RKO (cell line): ENCODE results near the gene ZDHHC16.

ENCODE experiments used
- DNase-seq: peaks from one replicate; pipeline ENCODE4 v3.0.0-alpha.2; 2016; ENCODE audit warnings: low spot score

Gene ZDHHC16

DNA sequence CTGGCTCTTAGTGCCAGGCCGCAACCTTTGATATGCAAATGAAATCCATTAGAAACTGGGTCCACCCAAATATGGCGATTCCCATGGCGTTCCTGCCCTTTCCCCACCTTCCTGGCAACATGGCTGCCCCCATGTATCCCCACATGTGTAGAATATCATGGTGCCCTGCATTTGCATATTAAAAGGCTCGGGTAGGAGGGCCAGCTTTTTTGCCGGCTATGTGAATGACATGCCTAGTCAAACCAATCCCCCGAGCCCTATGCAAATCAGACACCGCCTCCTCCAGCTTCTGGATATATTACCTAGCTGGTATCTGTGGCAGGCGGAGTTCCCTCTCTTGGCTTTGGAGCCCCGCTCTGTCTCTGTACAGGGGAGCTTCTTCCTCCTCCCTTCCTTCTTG is 34.0 kb downstream of the ZDHHC16 start:
- DNase-seq = no peak

DNA sequence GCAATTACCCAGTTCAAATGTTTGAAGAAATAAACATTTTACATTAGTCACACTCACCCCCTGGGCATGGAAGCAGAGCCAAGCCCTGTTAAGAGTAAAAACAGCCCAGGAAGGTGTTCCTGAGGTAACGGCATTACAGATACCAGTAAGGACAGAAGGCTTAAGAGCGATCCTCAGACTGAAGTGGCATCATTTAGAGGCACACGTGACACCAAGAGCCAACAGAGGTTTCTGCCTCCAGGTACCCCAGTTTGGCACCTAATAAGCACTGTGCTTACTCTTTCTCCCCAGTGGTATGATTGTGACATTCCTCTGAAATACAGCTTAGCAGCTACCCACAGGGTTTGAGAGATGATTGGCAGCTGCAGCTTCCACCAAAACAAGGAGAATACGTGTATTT is 35.1 kb downstream of the ZDHHC16 start:
- no peak for DNase-seq

GRCh38 chr10:97482381-97482780 is 36.4 kb downstream of the ZDHHC16 start:
- DNase-seq = no peak

GRCh38 chr10:97483506-97483905 is 37.5 kb downstream of the ZDHHC16 start:
- DNase-seq = no peak

GRCh38 chr10:97483921-97484320 is 37.9 kb downstream of the ZDHHC16 start:
- DNase-seq = no peak

- no peak for DNase-seq
Observed at GRCh38 chr10:97485647-97486281, 39.8 kb downstream of the ZDHHC16 start.

GRCh38 chr10:97490592-97490991 is 44.6 kb downstream of the ZDHHC16 start:
- no peak for DNase-seq

GRCh38 chr10:97494151-97494550 is 48.2 kb downstream of the ZDHHC16 start:
- DNase-seq = no peak

DNA sequence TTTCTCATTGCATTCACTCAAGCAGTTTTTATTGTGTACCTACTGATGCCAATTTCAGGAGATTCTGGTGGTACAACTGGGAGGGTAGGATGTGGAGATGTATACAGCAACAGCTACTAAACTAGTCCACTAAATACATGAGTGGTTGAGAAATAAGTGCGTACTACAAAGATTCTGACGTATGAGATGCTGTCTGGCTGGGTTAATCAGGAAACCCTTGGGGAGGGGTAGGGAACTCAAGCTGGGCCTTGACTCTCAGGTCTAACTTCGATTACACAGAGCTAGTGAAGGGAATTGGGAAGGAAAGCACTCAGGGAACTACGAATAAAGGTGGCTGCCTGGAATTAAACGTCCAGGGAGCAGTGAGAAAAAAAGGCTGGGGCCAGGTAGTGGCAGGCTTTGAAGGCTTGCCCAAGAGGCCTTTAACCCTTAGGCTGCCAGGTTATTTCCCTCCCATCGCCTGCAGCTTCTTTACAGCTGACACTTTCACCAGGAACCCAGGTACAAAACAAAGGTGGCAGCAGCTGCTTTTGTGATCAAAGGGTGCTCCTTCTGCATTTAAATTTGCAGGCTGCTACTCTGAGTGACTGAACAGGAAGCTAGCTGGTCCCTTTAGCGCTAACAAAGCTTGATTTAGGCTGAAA is 49.0 kb downstream of the ZDHHC16 start:
- DNase-seq = no peak

DNA sequence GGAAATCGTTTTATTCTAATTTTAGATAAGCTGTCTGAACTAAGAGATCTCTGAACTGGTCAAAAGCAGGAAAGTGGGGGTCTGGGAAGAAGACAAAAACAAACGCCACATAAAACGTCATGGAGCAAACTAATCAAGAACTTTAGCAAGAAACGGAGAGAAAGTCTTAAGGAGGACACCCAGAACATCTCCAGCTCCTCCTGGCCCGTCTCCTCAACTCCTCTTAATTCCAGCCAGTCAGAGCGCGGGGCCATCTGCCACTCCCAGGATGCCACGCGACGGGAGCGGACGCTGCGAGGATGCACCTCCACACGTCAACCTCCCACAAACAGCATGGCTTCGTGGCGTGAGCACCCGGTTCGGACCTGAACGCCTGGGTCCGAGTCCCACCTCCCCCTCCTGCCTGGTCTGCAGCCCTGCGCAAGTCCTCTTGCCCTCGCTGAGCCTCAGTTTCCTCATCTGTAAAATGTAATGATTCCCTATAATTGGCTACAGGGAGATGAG is 51.6 kb downstream of the ZDHHC16 start:
- DNase-seq = peak; percentile 89

GRCh38 chr10:97498076-97498840 is 52.3 kb downstream of the ZDHHC16 start, which contains the start of gene MMS19:
MMS19 (minus strand) TSS chr10:97498422; CDS start chr10:97498384, 38 bp downstream.
- peak; percentile 96 for DNase-seq

GRCh38 chr10:97498841-97499560 is 53.0 kb downstream of the ZDHHC16 start, which contains the start of gene UBTD1:
UBTD1 (plus strand) TSS chr10:97498924; CDS start chr10:97499204, 280 bp downstream.
- peak; percentile 51 for DNase-seq

DNA sequence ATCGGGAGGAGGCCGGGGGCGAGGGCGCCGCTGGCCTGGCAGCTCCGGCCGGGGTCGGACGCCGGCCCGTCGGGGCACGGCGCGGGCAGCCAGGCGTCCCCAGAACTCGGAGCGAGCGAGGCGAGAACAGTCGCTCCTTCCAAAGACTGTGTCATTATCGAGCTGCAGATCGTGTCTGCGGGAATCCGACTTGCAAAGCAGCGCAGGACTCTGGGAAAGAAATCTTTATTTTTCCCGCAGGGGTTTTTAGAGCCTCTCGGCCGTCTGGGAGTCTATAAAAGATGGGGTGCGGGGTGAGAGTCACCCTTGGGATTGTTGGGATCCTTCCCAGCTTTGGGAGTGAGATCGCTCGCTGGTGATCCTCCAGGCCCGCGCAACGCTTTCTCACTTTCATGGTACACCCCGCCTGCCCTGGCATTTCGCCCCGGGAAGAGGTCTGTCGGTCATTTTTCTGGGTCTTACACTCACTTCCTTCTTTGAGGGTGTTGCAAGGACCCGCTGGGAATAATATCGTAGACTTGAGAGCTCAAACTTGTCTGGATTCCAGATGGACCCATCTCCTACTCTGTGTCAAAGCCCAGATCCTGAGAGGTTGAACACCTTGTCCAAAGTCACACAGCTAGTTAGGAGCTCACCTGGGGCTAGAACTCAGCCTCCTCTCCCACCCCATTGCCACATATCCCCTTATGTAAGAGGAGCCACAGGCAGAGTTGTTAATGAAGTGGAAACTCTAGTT is 53.8 kb downstream of the ZDHHC16 start:
- DNase-seq = peak; percentile 62

GRCh38 chr10:97500297-97500575 is 54.3 kb downstream of the ZDHHC16 start:
- no peak for DNase-seq

DNA sequence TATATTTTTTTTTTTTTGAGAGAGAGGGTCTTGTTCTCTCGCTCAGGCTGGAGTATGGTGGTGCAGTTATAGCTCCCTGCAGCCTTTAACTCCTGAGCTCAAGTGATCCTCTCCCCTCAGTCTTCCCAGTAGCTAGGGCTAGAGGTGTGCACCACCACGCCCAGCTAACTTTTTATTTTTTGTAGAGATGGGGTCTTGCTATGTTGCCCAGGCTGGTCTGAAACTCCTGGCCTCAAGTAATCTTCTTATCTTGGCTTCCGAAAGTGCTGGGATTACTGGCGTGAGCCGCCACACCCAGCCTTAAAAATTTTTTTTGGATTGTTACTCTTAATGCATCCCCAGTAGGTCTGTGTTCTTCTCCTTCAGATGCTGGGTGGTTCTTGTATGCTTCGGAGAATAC is 56.9 kb downstream of the ZDHHC16 start:
- DNase-seq = no peak

- DNase-seq = no peak
Observed at GRCh38 chr10:97503406-97503805, 57.4 kb downstream of the ZDHHC16 start.

GRCh38 chr10:97505152-97505551 is 59.2 kb downstream of the ZDHHC16 start:
- DNase-seq = no peak

DNA sequence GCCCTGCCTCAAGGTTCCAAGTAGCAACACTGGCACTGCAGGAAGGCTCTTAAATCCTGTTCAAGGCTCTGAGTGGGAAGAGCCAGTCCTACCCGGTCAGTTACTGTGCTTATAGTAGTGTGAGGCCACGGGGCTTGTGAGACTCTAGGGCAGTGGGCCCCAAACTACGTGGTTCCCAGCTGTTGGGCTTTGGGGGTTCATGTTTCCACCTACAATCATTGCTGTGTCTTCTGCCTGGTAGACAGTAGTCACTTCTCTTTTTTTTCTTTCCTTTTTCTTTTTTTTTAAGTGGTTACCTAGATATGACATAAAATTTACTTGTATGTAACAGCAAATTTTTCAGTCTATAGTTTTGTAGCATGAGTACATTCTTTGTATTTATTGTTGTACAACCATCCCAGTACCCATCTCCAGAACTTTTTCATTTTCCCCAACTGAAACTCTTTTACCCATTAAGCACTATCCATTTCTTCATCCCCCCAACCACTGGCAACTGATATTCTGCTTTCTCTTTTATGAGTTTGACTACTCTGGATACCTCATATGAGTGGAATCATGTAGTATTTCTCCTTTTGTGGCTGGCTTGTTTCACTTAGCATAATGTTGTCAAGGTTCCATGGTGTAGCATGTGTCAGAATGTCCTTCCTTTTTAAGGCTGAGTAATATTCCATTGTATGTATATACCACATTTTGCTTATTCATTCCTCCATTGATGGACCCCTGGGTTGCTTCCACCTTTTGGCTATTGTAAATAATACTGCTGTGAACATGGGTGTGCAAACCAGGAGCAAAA is 60.4 kb downstream of the ZDHHC16 start:
- no peak for DNase-seq
